Measurements from ENCODE around the gene NCOR1.

NCOR1 gene

DNA sequence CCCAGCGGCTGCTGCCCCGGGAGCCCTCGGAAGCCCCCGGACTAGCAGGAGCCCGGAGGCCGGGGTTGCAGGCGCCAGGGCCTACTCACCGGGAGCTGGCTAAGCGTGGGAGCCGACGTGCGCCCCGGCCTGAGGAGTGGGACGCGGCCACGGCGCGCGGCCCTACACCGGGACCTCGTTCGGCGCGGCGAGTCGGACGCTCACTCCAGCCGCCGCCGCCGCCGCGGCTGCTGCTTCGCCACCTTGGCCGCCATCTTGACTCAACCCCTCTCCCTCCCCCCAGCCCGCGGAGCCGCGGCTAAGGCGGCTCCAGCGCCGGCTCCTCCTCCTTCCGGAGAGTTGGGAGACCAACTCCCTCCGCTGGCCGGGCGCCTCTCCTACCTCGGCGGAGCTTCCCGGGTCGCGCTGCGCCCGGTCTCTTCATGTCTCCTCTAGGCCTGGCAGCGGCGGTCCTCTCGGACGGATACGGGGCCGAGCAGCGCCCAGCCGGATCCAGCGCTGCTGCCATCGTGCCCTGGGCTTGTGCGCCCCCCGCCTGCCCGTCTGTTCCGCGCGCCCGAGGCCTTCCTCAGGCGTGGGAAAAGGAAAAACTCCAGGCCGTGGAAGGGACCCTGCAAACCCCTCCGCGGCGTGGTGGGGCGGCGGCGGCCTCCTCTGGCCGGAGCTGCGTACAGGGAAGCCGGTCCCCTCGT lies at the start of gene NCOR1:
Gene NCOR1, minus strand, starts transcription at position 262 of the 692 bp plus-strand sequence. CDS start 20,965 bp downstream, outside the sequence.
- H3K27me3 ChIP-seq (ENCODE audit: control insufficient read depth in 2 of 2, insufficient read depth in 2 of 2, low read length in 2 of 2): no peaks in the 10 kb centered on the region
- H3K4me3 ChIP-seq (ENCODE audit: low read length in 2 of 2): peak within 1 kb of the TSS; percentile 78 to 92
- no peaks in the 10 kb centered on the region for H3K36me3 ChIP-seq (ENCODE audit: control insufficient read depth in 2 of 2, insufficient read depth in 2 of 2, low read length in 2 of 2)
- H3K9ac ChIP-seq (ENCODE audit: low read depth in 1 of 2, low read length in 2 of 2): peak within 1 kb of the TSS; percentile 90 to 98
- H3K9me3 ChIP-seq (ENCODE audit: control insufficient read depth in 2 of 2, low read length in 2 of 2): no peaks in the 10 kb centered on the region
- peaks cover 22 to 23% of the 10 kb centered on the region in 2 donors for H3K4me1 ChIP-seq (ENCODE audit: control insufficient read depth in 2 of 2, insufficient read depth in 2 of 2, low read length in 2 of 2)
- peak within 1 kb of the TSS; percentile 98 to 99 for H3K27ac ChIP-seq (ENCODE audit: low read depth in 2 of 2, low read length in 2 of 2)

- H3K27ac ChIP-seq (ENCODE audit: low read depth in 2 of 2, low read length in 2 of 2): no peak overlapping the region
- no peaks in the 10 kb centered on the region for H3K27me3 ChIP-seq (ENCODE audit: control insufficient read depth in 2 of 2, insufficient read depth in 2 of 2, low read length in 2 of 2)
- H3K9me3 ChIP-seq (ENCODE audit: control insufficient read depth in 2 of 2, low read length in 2 of 2): no peaks in the 10 kb centered on the region
- H3K4me1 ChIP-seq (ENCODE audit: control insufficient read depth in 2 of 2, insufficient read depth in 2 of 2, low read length in 2 of 2): peaks cover 0 to 5% of the 10 kb centered on the region in 2 donors
- H3K4me3 ChIP-seq (ENCODE audit: low read length in 2 of 2): no peak overlapping the region
- no peaks in the 10 kb centered on the region for H3K36me3 ChIP-seq (ENCODE audit: control insufficient read depth in 2 of 2, insufficient read depth in 2 of 2, low read length in 2 of 2)
- no peak overlapping the region for H3K9ac ChIP-seq (ENCODE audit: low read depth in 1 of 2, low read length in 2 of 2)
Measured at GRCh38 chr17:16262201-16262600, 46.9 kb upstream of the NCOR1 start.

DNA sequence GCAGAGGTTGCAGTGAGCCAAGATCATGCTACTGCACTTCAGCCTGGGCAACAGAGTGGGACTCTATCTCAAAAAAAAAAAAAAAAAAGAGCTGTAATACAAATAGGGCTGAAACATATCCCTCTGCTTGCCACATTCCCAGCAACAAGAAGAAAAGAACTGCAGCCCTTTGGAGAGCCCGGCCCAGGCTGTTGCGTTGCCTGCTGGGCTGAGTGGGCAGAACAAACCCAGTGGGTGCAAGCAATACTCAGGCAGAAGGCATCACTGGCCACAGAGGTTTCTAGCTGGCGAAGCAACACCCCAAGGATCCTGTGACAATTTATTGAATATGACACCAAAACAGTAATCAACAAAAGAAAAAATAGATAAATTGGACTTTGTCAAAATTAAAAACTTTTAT lies 45.7 kb upstream of the NCOR1 start:
- H3K36me3 ChIP-seq (ENCODE audit: control insufficient read depth in 2 of 2, insufficient read depth in 2 of 2, low read length in 2 of 2): peaks cover 0 to 2% of the 10 kb centered on the region in 2 donors
- H3K9me3 ChIP-seq (ENCODE audit: control insufficient read depth in 2 of 2, low read length in 2 of 2): no peaks in the 10 kb centered on the region
- no peak overlapping the region for H3K9ac ChIP-seq (ENCODE audit: low read depth in 1 of 2, low read length in 2 of 2)
- H3K4me1 ChIP-seq (ENCODE audit: control insufficient read depth in 2 of 2, insufficient read depth in 2 of 2, low read length in 2 of 2): peaks cover 5 to 9% of the 10 kb centered on the region in 2 donors
- H3K27me3 ChIP-seq (ENCODE audit: control insufficient read depth in 2 of 2, insufficient read depth in 2 of 2, low read length in 2 of 2): no peaks in the 10 kb centered on the region
- no peak overlapping the region for H3K4me3 ChIP-seq (ENCODE audit: low read length in 2 of 2)
- H3K27ac ChIP-seq (ENCODE audit: low read depth in 2 of 2, low read length in 2 of 2): no peak overlapping the region

DNA sequence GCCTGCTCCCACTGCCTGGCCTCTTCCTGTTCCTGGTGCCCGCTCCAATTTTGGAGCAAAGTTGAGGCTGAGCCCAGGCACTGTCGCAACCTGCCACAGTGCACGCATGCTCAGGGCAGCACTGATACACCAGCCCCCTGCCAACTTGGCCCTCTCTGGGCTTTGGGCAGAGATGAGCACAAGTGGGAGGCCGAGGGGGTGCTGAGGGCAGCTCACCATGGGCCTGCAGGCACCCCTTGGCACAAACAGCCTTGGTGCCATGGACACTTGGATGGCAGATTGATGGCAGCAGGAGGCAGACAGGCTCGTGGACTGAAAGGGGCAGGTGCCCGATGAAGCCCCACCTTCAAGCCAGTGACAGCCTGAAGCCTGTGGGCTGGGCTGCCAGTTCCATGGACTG lies 44.6 kb upstream of the NCOR1 start:
- Histone ChIP-seq H3K9me3 (ENCODE audit: control insufficient read depth in 2 of 2, low read length in 2 of 2) (no peaks in the 10 kb centered on the region), H3K27ac (ENCODE audit: low read depth in 2 of 2, low read length in 2 of 2) (no peak overlapping the region), H3K36me3 (ENCODE audit: control insufficient read depth in 2 of 2, insufficient read depth in 2 of 2, low read length in 2 of 2) (peaks cover 0 to 2% of the 10 kb centered on the region in 2 donors), H3K4me3 (ENCODE audit: low read length in 2 of 2) (peak overlapping the region in 1 of 2 donors; percentile 7), H3K27me3 (ENCODE audit: control insufficient read depth in 2 of 2, insufficient read depth in 2 of 2, low read length in 2 of 2) (no peaks in the 10 kb centered on the region), H3K9ac (ENCODE audit: low read depth in 1 of 2, low read length in 2 of 2) (no peak overlapping the region), H3K4me1 (ENCODE audit: control insufficient read depth in 2 of 2, insufficient read depth in 2 of 2, low read length in 2 of 2) (peaks cover 12 to 19% of the 10 kb centered on the region in 2 donors)

GRCh38 chr17:16258901-16259300 lies 43.6 kb upstream of the NCOR1 start:
- peaks cover 0 to 2% of the 10 kb centered on the region in 2 donors for H3K36me3 ChIP-seq (ENCODE audit: control insufficient read depth in 2 of 2, insufficient read depth in 2 of 2, low read length in 2 of 2)
- no peaks in the 10 kb centered on the region for H3K9me3 ChIP-seq (ENCODE audit: control insufficient read depth in 2 of 2, low read length in 2 of 2)
- H3K27ac ChIP-seq (ENCODE audit: low read depth in 2 of 2, low read length in 2 of 2): no peak overlapping the region
- no peak overlapping the region for H3K4me3 ChIP-seq (ENCODE audit: low read length in 2 of 2)
- H3K4me1 ChIP-seq (ENCODE audit: control insufficient read depth in 2 of 2, insufficient read depth in 2 of 2, low read length in 2 of 2): peaks cover 12 to 21% of the 10 kb centered on the region in 2 donors
- no peak overlapping the region for H3K9ac ChIP-seq (ENCODE audit: low read depth in 1 of 2, low read length in 2 of 2)
- no peaks in the 10 kb centered on the region for H3K27me3 ChIP-seq (ENCODE audit: control insufficient read depth in 2 of 2, insufficient read depth in 2 of 2, low read length in 2 of 2)

- no peaks in the 10 kb centered on the region for H3K27me3 ChIP-seq (ENCODE audit: control insufficient read depth in 2 of 2, insufficient read depth in 2 of 2, low read length in 2 of 2)
- peak overlapping the region; percentile 43 to 61 for H3K9ac ChIP-seq (ENCODE audit: low read depth in 1 of 2, low read length in 2 of 2)
- peaks cover 0 to 2% of the 10 kb centered on the region in 2 donors for H3K36me3 ChIP-seq (ENCODE audit: control insufficient read depth in 2 of 2, insufficient read depth in 2 of 2, low read length in 2 of 2)
- H3K4me3 ChIP-seq (ENCODE audit: low read length in 2 of 2): peak overlapping the region; percentile 26 to 55
- H3K4me1 ChIP-seq (ENCODE audit: control insufficient read depth in 2 of 2, insufficient read depth in 2 of 2, low read length in 2 of 2): peaks cover 12 to 26% of the 10 kb centered on the region in 2 donors
- H3K9me3 ChIP-seq (ENCODE audit: control insufficient read depth in 2 of 2, low read length in 2 of 2): no peaks in the 10 kb centered on the region
- H3K27ac ChIP-seq (ENCODE audit: low read depth in 2 of 2, low read length in 2 of 2): peak overlapping the region; percentile 84 to 91
Measured at GRCh38 chr17:16255481-16255921, 40.2 kb upstream of the NCOR1 start.

GRCh38 chr17:16254773-16255400 lies 39.6 kb upstream of the NCOR1 start:
- Histone ChIP-seq H3K9me3 (ENCODE audit: control insufficient read depth in 2 of 2, low read length in 2 of 2) (no peaks in the 10 kb centered on the region), H3K36me3 (ENCODE audit: control insufficient read depth in 2 of 2, insufficient read depth in 2 of 2, low read length in 2 of 2) (peaks cover 0 to 2% of the 10 kb centered on the region in 2 donors), H3K27ac (ENCODE audit: low read depth in 2 of 2, low read length in 2 of 2) (peak overlapping the region; percentile 84 to 91), H3K4me1 (ENCODE audit: control insufficient read depth in 2 of 2, insufficient read depth in 2 of 2, low read length in 2 of 2) (peaks cover 12 to 28% of the 10 kb centered on the region in 2 donors), H3K9ac (ENCODE audit: low read depth in 1 of 2, low read length in 2 of 2) (peak overlapping the region in 1 of 2 donors; percentile 61), H3K27me3 (ENCODE audit: control insufficient read depth in 2 of 2, insufficient read depth in 2 of 2, low read length in 2 of 2) (no peaks in the 10 kb centered on the region), H3K4me3 (ENCODE audit: low read length in 2 of 2) (peak overlapping the region in 1 of 2 donors; percentile 23)

- H3K36me3 ChIP-seq (ENCODE audit: control insufficient read depth in 2 of 2, insufficient read depth in 2 of 2, low read length in 2 of 2): no peaks in the 10 kb centered on the region
- H3K4me1 ChIP-seq (ENCODE audit: control insufficient read depth in 2 of 2, insufficient read depth in 2 of 2, low read length in 2 of 2): peaks cover 18 to 39% of the 10 kb centered on the region in 2 donors
- no peaks in the 10 kb centered on the region for H3K9me3 ChIP-seq (ENCODE audit: control insufficient read depth in 2 of 2, low read length in 2 of 2)
- H3K27ac ChIP-seq (ENCODE audit: low read depth in 2 of 2, low read length in 2 of 2): no peak overlapping the region
- H3K27me3 ChIP-seq (ENCODE audit: control insufficient read depth in 2 of 2, insufficient read depth in 2 of 2, low read length in 2 of 2): no peaks in the 10 kb centered on the region
- H3K9ac ChIP-seq (ENCODE audit: low read depth in 1 of 2, low read length in 2 of 2): no peak overlapping the region
- no peak overlapping the region for H3K4me3 ChIP-seq (ENCODE audit: low read length in 2 of 2)
Measured at GRCh38 chr17:16251556-16251955, 36.2 kb upstream of the NCOR1 start.

DNA sequence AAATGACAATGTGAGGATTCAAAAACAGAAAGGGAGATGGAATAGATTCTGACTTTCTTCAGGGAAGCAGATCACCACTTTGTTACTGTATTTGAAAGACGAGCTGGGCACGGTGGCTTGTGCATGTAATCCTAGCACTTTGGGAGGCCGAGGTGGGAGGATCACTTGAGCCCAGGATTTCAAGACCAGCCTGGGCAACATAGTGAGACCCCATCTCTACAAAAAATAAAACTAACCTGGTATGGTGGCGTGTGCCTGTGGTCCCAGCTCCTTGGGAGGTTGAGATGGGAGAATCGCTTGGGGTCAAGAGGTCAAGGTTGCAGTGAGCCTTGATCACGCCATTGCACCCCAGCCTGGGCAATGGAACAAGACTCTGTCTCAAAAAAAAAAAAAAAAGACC lies 35.7 kb upstream of the NCOR1 start:
- no peak overlapping the region for H3K4me3 ChIP-seq (ENCODE audit: low read length in 2 of 2)
- no peaks in the 10 kb centered on the region for H3K9me3 ChIP-seq (ENCODE audit: control insufficient read depth in 2 of 2, low read length in 2 of 2)
- H3K36me3 ChIP-seq (ENCODE audit: control insufficient read depth in 2 of 2, insufficient read depth in 2 of 2, low read length in 2 of 2): no peaks in the 10 kb centered on the region
- H3K9ac ChIP-seq (ENCODE audit: low read depth in 1 of 2, low read length in 2 of 2): no peak overlapping the region
- H3K27me3 ChIP-seq (ENCODE audit: control insufficient read depth in 2 of 2, insufficient read depth in 2 of 2, low read length in 2 of 2): no peaks in the 10 kb centered on the region
- H3K27ac ChIP-seq (ENCODE audit: low read depth in 2 of 2, low read length in 2 of 2): no peak overlapping the region
- peaks cover 16 to 36% of the 10 kb centered on the region in 2 donors for H3K4me1 ChIP-seq (ENCODE audit: control insufficient read depth in 2 of 2, insufficient read depth in 2 of 2, low read length in 2 of 2)

DNA sequence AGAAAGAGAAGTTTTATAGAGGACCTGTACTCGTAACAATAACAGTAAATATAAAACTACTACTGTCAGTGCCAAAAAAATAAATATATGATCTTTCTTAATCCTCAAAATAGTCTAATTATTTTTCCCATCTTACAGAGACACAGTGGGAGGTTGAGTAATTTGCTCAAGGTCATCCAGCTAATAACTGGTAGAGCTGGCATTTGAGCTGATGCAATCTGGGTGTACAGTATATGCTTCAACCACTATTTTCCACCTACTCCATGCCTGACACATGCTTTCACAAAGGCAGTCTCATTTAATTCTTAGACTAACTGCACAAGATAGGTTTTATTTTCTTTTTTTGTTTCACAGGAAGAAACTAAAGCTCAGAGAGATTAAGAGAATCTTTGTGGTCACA lies 35.3 kb upstream of the NCOR1 start:
- Histone ChIP-seq H3K9ac (ENCODE audit: low read depth in 1 of 2, low read length in 2 of 2) (no peak overlapping the region), H3K4me3 (ENCODE audit: low read length in 2 of 2) (no peak overlapping the region), H3K27ac (ENCODE audit: low read depth in 2 of 2, low read length in 2 of 2) (no peak overlapping the region), H3K36me3 (ENCODE audit: control insufficient read depth in 2 of 2, insufficient read depth in 2 of 2, low read length in 2 of 2) (no peaks in the 10 kb centered on the region), H3K27me3 (ENCODE audit: control insufficient read depth in 2 of 2, insufficient read depth in 2 of 2, low read length in 2 of 2) (no peaks in the 10 kb centered on the region), H3K4me1 (ENCODE audit: control insufficient read depth in 2 of 2, insufficient read depth in 2 of 2, low read length in 2 of 2) (peaks cover 12 to 33% of the 10 kb centered on the region in 2 donors), H3K9me3 (ENCODE audit: control insufficient read depth in 2 of 2, low read length in 2 of 2) (no peaks in the 10 kb centered on the region)
